Common myeloid progenitor, CD34-positive (primary cell): Measurements from ENCODE around the gene STAC.
"Not testable (repeated sequence)": the region's sequence is repeated elsewhere in the genome, so short reads cannot be mapped to it uniquely, and the experiment has no call there.

ENCODE experiments used
- CTCF ChIA-PET: fragments of 350-600 bp; sonication (Branson Sonifier 250); formaldehyde crosslinking; loops from one replicate; lab custom pipeline; 2021; ENCODE audit warnings: antibody characterized with exemption; lab: Charles Lee
- POLR2A ChIA-PET: fragments of 350-600 bp; sonication (Branson Sonifier 250); formaldehyde crosslinking; loops from one replicate; lab custom pipeline; 2021; ENCODE audit warnings: antibody characterized with exemption; lab: Charles Lee
- DNase-seq, 3 donors: peaks; one replicate each; pipeline versions ENCODE4 v3.0.0 to v3.0.0-alpha.2; 2013
- H3K27ac ChIP-seq, 2 experiments: 1 replicate in 1 of 2; 2 replicates in 1 of 2; pipeline ENCODE4 v1.7.0; 2013; ENCODE audit warnings: inconsistent platforms in 2 of 2, low read length in 2 of 2, mild to moderate bottlenecking in 2 of 2, low read depth in 1 of 2, moderate library complexity in 1 of 2; ENCODE audit not compliant: severe bottlenecking in 2 of 2, insufficient read depth in 1 of 2, poor library complexity in 1 of 2
- H3K27me3 ChIP-seq, 5 experiments: replicated peaks in 2 of 5; 1 replicate in 3 of 5; 2 replicates in 2 of 5; pipeline versions ENCODE4 v1.6.1 to v1.7.0; 2013; ENCODE audit warnings: low read length in 4 of 5, mild to moderate bottlenecking in 2 of 5, moderate library complexity in 2 of 5, inconsistent platforms in 1 of 5; ENCODE audit not compliant: insufficient read depth in 5 of 5, control insufficient read depth in 4 of 5
- H3K36me3 ChIP-seq, 4 experiments: 1 replicate in 2 of 4; 2 replicates in 2 of 4; pipeline versions ENCODE4 v1.6.1 to v1.7.0; 2013; ENCODE audit warnings: low read length in 3 of 4, control low read depth in 1 of 4, mild to moderate bottlenecking in 1 of 4; ENCODE audit not compliant: control insufficient read depth in 4 of 4, insufficient read depth in 4 of 4
- H3K4me1 ChIP-seq, 4 experiments: 1 replicate in 3 of 4; 2 replicates in 1 of 4; pipeline versions ENCODE4 v1.6.1 to v1.7.1; 2013; ENCODE audit warnings: low read length in 3 of 4, mild to moderate bottlenecking in 3 of 4, control low read depth in 1 of 4, inconsistent platforms in 1 of 4, moderate library complexity in 1 of 4; ENCODE audit not compliant: control insufficient read depth in 4 of 4, insufficient read depth in 4 of 4; ENCODE audit errors: control extremely low read depth in 1 of 4
- H3K4me3 ChIP-seq, 7 experiments: 1 replicate in 4 of 7; 2 replicates in 3 of 7; pipeline versions ENCODE4 v1.5.1 to v1.7.0; 2013; ENCODE audit warnings: mild to moderate bottlenecking in 7 of 7, low read length in 6 of 7, moderate library complexity in 6 of 7, inconsistent platforms in 2 of 7, low read depth in 2 of 7, control low read depth in 1 of 7; ENCODE audit not compliant: insufficient read depth in 4 of 7, control insufficient read depth in 1 of 7; ENCODE audit errors: extremely low read depth in 1 of 7
- H3K9me3 ChIP-seq, 5 experiments: 1 replicate in 4 of 5; 2 replicates in 1 of 5; pipeline versions ENCODE4 v1.6.1 to v1.7.1; 2013; ENCODE audit warnings: low read length in 4 of 5, mild to moderate bottlenecking in 2 of 5, inconsistent platforms in 1 of 5, low read depth in 1 of 5, moderate library complexity in 1 of 5; ENCODE audit not compliant: control insufficient read depth in 4 of 5, insufficient read depth in 2 of 5; ENCODE audit errors: control extremely low read depth in 1 of 5
- WGBS: methylation state at CpG from one replicate; pipeline ENCODE4 v1.1.5; 2013; ENCODE audit not compliant: insufficient coverage; 5-methylcytosine and 5-hydroxymethylcytosine counted together

The STAC gene

DNA sequence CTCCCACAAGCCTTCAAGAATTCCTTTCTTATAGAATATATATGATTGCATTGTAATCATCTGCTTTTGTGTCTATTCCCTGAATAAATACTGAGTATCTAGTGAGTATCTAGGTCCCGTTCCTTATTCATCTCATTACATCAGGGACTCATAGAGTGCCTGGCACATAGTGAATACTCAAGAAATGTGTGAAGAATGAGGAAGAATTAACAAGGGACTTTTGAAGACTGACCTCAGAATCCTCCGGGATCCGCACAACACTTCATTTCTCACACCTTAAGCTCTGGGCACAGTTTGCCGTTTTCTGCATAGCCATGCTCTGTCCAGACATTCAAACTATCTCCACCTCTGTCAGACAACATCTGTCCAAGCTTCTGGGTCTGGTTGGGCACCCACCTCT is 108.8 kb downstream of the STAC start:
- ChIA-PET POLR2A (no interaction called here), CTCF (interaction anchor here (0.7 kb wide), 1 partner anchor 13 kb away, joined by 3 read pairs; no protein-coding TSS in a partner anchor)
- DNase-seq, result no peak
- no peaks in the 10 kb centered on the region for H3K27me3 ChIP-seq
- no peak overlapping the region for H3K27ac ChIP-seq
- peaks cover 0 to 25% (median 5%) of the 10 kb centered on the region in 4 experiments for H3K36me3 ChIP-seq
- no peak overlapping the region for H3K4me3 ChIP-seq
- H3K9me3 ChIP-seq, result no peaks in the 10 kb centered on the region
- no peaks in the 10 kb centered on the region for H3K4me1 ChIP-seq
- WGBS, result 100% methylated on average over 3 of the region's 4 CpGs

DNA sequence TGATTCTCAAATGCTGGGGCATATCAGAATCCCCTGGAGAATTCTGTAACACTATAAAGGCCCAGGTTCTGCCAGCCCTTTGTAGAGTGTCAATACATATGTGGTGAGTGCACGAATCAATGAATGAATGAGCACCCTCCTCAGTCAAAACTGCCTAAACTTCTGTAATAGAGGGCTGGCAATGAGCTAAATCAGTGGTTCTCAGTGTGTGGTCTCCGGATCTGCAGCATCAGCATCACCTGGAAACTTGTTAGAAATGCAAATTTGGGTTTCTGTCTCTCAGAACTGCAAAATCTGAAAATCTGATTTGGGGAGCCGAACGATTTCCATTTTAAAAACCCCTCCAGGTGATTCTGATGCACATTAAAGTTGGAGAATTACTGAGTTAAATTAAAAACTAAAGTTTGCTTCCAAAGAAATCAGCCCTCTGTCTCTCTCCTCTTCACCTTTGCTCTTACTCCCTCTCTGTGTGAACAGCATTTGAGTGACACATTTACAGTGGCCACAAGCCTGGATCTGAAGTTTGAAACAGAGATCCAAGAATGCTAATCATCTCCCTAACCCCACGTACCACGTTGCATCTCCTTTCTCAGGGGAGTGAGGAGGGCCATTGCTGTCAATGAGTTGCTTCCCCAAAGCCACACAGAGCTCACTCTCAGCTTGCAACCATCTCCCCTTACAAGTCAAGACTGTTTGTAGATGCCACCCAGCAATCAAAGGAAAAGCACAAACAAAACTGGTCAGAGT is 109.5 kb downstream of the STAC start:
- Histone ChIP-seq H3K27ac (no peak overlapping the region), H3K27me3 (no peaks in the 10 kb centered on the region), H3K4me3 (no peak overlapping the region), H3K4me1 (peaks cover 0 to 4% (median 0%) of the 10 kb centered on the region in 4 experiments), H3K36me3 (peaks cover 0 to 28% (median 5%) of the 10 kb centered on the region in 4 experiments), H3K9me3 (no peaks in the 10 kb centered on the region)
- CTCF ChIA-PET, result interaction anchor here (0.7 kb wide), 1 partner anchor 13 kb away, joined by 3 read pairs; no protein-coding TSS in a partner anchor
- POLR2A ChIA-PET, result no interaction called here
- WGBS, result 93% methylated on average over 4 of the region's 6 CpGs
- DNase-seq, result no peak

DNA sequence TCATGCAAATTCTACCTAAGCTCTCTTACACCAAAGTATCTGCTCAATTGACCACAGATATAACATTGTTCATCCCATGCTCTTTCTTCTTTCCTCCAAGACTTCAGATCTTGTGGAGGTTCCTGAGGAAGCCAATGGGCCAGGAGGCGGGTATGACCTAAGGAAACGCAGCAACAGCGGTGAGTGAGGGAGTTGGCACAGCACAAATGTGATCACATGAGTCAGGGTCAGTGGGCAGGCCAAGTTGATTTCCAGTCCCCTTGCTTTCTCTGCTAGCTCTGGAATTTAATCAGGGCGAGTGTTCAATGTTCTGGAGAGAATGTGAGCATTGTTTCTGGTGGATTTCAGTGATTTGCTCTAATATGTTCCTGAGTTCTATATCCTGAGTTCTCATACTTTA is 112.7 kb downstream of the STAC start:
- POLR2A ChIA-PET, result interaction anchor here (0.6 kb wide), 1 partner anchor 10 kb away, joined by 3 read pairs; no protein-coding TSS in a partner anchor
- CTCF ChIA-PET, result interaction anchor here (0.8 to 1.3 kb wide), 2 partner anchors 9 to 30 kb away, joined by 3 read pairs; no protein-coding TSS in a partner anchor
- H3K27ac ChIP-seq, result no peak overlapping the region
- 86% methylated on average over 1 of the region's 4 CpGs for WGBS
- H3K36me3 ChIP-seq, result peaks cover 0 to 24% (median 4%) of the 10 kb centered on the region in 4 experiments
- peaks cover 0 to 9% (median 0%) of the 10 kb centered on the region in 4 experiments for H3K4me1 ChIP-seq
- H3K4me3 ChIP-seq, result no peak overlapping the region
- no peak for DNase-seq
- H3K9me3 ChIP-seq, result no peaks in the 10 kb centered on the region
- H3K27me3 ChIP-seq, result no peaks in the 10 kb centered on the region

DNA sequence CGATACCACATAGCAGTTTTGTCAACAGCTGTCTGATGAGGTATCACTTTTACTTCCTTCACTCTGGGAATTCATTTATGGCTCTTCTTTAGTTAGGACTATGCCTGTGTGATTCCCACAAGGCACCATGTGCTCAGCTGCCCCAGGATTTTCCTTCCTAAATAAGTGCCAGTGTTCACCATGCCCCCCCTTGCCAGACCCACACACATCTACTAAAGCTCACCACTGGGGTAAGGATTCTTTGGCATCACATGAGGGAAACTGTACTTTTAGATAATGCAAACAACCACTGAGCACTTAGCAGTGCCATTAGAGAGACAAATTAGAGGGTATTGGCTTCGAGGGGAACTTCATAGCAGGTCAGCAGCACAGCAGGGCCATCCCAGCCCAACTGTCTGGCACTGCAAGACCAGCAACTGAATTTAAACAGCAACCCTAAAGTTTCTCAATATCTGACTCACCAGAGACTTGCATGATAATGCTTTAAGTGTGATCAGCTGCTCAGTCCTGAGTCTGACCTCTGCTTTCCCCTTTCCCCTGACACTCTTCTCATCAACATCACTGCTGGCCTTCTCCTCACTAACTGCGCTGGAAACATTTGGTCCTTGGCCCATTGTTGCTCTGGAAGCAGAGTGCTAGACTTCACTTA is 114.3 kb downstream of the STAC start:
- Histone ChIP-seq H3K36me3 (peaks cover 0 to 20% (median 4%) of the 10 kb centered on the region in 4 experiments), H3K27me3 (no peaks in the 10 kb centered on the region), H3K4me3 (no peak overlapping the region), H3K27ac (no peak overlapping the region), H3K4me1 (peaks cover 0 to 9% (median 0%) of the 10 kb centered on the region in 4 experiments), H3K9me3 (no peaks in the 10 kb centered on the region)
- POLR2A ChIA-PET, result no interaction called here
- CTCF ChIA-PET, result no interaction called here
- 93% methylated on average over 3 of the region's 3 CpGs for WGBS
- DNase-seq, result no peak

GRCh38 chr3:36496684-36497633 is 116.7 kb downstream of the STAC start:
- POLR2A ChIA-PET, result no interaction called here
- Histone ChIP-seq H3K4me1 (peaks cover 0 to 9% (median 0%) of the 10 kb centered on the region in 4 experiments), H3K4me3 (no peak overlapping the region), H3K9me3 (no peaks in the 10 kb centered on the region), H3K27me3 (no peaks in the 10 kb centered on the region), H3K27ac (no peak overlapping the region), H3K36me3 (peaks cover 0 to 22% (median 4%) of the 10 kb centered on the region in 4 experiments)
- CTCF ChIA-PET, result no interaction called here
- no peak for DNase-seq
- WGBS, result 56% methylated on average over 1 of the region's 2 CpGs

DNA sequence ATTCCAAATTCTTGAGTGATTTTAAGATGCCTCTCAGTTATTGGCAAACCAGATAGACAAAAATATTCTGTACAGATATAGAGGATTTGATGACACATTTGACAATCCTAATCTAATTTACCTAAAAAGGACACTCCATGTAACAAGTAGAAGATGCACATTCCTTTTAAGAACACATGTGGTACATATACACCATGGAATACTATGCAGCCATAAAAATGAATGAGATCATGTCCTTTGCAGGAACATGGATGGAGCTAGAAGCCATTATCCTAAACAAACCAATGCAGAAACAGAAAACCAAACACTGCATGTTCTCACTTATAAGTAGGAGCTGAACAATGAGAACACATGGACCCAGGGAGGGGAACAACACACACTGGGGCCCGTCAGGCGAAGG is 119.7 kb downstream of the STAC start:
- H3K36me3 ChIP-seq, result peaks cover 0 to 17% (median 1%) of the 10 kb centered on the region in 4 experiments
- CTCF ChIA-PET, H3K27me3 ChIP-seq, H3K4me3 ChIP-seq, H3K9me3 ChIP-seq, H3K27ac ChIP-seq, DNase-seq, POLR2A ChIA-PET, H3K4me1 ChIP-seq: not testable (repeated sequence)
- WGBS, result no CpG with 5 or more reads among the region's 2 CpGs
